HG02763 (cell line): ENCODE measurements around the gene TBL1XR1.

ENCODE experiments used
- ATAC-seq: cut with Tn5 transposase; IDR thresholded peaks from one replicate; pipeline ENCODE4 v1.9.1; 2021; ENCODE audit warnings: mild to moderate bottlenecking, moderate library complexity; ENCODE audit not compliant: unreplicated experiment

The TBL1XR1 gene

DNA sequence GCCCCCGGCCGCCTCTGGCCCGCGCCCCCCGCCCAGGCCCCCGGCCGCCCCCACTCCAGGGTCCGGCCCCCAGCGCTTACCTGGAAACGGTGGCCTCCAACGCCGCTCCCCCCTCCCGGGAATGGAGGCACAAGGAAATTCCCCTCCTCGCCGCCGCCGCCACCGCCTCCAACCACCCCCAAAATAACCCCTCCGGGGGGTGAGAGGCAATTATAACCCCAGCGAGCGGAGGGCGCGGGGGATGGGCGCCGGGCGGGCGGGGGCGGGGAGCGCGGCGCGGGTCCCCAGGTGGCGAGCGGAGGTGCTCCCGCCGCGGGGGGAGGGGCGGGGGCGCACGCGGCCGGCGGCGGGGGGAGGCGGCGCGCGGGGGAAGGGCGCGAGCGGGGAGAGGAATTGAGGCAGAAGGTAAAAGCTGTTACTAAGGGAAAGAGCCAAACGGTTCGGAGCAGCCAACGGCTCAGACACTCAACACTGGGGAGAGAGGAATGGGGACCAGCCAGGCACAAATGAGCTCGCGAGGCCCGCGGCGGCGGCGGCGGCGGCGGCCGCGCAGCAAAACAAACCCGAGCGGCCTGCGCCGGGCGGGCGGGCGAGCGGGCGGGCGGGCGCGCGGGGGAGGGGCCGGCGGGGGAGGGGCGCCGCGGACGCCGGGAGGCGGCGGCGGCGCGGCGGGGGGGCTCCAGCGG, at the start of gene TBL1XR1:
Gene TBL1XR1 (minus strand): TSS at position 442 of the 686 bp plus-strand sequence. CDS start 132,505 bp downstream, outside the sequence.
- peak; percentile 49 for ATAC-seq

GRCh38 chr3:177245250-177245649, 48.0 kb upstream of the TBL1XR1 start:
- ATAC-seq: no peak

DNA sequence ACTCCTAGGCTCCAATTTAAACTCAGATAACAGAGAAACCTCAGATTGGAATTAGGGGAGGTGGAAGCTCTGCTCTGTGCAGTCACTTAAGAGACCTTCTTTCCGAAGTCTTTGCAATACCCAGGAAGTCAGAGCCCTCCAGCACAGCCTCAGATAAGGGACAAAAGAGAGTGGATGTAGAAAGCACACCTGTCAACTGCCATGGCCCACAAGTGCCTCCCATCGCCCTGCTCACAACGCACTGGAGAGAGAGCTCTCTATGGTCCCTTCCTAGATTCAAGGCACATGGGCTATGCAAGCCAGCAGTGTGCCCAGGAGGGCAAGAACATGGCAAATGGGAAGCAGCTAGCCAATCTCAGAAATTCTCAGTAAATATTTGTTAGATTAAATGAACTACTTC, 47.3 kb upstream of the TBL1XR1 start:
- no peak for ATAC-seq

- ATAC-seq: no peak
Observed at GRCh38 chr3:177238686-177239216, 41.5 kb upstream of the TBL1XR1 start.

- ATAC-seq: no peak
Observed at GRCh38 chr3:177237206-177237605, 39.9 kb upstream of the TBL1XR1 start.

- no peak for ATAC-seq
Observed at GRCh38 chr3:177236704-177237103, 39.4 kb upstream of the TBL1XR1 start.

DNA sequence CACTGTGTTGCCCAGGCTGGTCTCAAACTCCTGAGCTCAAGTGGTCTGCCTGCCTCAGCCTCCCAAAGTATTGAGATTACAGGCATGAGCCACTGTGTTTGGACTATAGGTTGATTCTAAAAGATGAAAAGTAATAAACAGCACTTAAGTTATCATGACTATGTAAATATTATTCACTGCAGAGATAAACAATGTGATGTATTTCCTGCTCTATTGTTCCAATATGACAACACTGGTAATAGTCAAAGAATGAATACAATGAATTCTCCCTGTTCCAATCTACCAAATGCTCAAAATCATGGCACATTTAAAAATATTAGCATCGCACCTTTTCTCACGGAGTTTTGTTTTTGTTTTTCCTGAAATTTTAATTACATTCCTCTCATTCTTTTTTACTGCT, 36.8 kb upstream of the TBL1XR1 start:
- no peak for ATAC-seq

DNA sequence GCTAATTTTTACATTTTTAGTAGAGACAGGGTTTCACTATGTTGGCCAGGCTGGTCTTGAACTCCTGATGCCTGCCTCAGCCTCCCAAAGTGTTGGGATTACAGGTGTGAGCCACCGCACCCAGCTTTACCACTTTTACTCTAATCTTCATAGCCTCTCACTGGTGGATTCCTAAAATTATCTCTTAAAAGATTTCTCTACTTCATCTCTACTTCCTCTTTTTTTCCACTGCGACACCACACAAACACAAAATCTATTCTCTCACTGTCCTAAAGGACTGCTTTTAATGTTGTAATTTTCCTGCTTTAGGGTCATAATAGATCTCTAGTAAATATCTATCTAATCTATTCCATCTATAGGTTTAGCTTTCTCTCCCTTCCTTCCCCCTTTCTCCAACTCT, 34.0 kb upstream of the TBL1XR1 start:
- no peak for ATAC-seq

GRCh38 chr3:177230641-177231040, 33.4 kb upstream of the TBL1XR1 start:
- no peak for ATAC-seq

GRCh38 chr3:177229791-177230190, 32.5 kb upstream of the TBL1XR1 start:
- ATAC-seq: no peak

DNA sequence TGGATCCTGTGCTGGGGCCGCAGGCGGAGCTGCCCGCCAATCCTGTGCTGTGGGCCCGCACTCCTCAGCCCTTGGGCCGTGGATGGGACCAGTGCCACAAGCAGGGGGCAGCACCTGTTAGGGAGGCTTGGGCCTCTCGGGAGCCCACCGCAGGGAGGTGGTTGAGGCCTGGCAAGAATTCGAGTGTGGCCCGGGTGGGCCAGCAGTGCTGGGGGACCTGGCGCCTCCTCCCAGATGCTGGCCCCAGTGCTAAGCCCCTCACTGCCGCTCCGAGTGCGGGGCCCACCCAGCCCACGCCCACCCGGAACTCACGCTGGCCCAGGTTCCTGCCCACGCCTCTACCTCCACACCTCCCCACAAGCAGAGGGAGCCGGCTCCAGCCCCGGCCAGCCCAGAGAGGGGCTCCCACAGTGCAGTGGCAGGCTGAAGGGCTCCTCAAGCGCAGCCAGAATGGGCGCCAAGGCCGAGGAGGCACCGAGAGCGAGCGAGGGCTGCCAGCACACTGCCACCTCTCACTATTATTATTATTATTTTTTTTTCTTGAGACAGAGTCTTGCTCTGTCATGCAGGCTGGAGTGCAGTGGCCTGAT, 31.4 kb upstream of the TBL1XR1 start:
- ATAC-seq: no peak

GRCh38 chr3:177224414-177224813, 27.1 kb upstream of the TBL1XR1 start:
- no peak for ATAC-seq

DNA sequence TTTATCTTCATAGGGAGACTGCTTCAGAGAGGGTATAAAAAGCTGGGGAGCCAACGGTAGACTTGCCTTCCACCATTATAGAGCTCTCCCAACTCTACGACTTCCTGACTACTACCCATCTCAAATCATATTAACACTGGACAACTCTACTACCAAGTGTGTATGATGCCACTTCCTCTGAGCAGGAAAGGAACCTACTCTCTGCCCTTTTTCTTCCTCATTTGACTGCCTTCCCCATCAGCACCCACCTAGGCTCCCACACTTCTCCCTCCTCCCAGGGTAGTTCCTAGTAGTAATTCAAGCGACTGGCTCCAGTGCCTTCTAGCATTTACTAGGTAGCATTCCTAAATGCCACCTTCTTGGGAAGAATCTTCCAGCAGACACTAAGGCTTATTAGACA, 24.5 kb upstream of the TBL1XR1 start:
- ATAC-seq: no peak

DNA sequence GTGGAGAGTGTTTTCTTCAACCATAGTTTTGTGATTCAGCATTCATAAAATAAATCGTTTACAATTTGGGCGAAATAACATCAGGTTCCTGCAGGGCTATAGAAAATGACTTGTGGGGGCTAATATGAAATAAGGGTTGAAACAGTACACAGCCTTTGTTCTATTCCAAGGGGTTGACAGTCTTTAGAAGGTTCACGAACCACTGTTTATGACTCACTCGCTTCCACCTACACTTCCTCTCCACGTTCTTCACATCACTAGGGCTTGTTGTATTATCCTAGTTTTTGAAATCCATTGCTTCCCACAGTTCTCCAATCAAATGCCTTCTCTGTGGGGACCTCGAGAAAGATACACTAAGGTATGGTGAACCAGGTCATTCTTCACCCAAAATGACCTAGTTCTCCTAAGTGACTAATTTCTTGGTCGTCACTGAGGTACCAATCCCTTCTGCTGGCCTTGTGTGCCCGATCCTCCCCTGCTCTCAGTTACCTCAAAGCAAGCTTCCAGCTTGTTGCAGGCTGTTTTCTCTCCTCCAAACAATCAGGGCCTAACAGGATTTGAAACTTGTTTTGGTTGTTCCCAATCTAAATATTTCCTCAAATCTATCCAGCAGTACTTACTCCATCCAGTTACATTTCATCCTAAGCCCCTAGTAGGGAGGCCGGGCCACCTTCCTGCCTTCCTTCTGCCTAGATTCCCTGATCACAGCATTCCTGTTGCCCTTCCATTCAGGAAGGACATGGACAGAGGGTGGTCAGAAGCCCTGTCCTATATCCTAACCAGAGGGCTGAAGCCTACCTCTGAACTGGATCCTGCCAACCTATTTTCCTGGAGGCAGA, 23.1 kb upstream of the TBL1XR1 start:
- ATAC-seq: no peak

- no peak for ATAC-seq
Observed at GRCh38 chr3:177213801-177214535, 16.7 kb upstream of the TBL1XR1 start.

DNA sequence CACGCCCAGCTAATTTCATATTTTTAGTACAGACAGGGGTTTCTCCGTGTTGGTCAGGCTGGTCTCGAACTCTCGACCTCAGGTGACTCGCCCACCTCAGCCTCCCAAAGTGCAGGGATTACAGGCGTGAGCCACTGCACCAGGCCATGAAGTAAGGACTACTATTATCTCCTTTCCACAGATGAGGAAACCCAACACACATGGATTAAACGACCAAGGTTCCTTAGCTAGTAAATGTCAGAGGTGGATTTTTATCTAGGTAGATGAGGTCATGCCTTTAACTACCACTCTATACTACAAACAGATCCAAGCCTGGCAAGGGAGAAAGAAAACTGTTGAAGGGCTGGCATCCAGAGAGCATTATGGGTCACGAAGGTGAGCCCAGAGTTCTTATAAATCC, 15.5 kb upstream of the TBL1XR1 start:
- no peak for ATAC-seq

DNA sequence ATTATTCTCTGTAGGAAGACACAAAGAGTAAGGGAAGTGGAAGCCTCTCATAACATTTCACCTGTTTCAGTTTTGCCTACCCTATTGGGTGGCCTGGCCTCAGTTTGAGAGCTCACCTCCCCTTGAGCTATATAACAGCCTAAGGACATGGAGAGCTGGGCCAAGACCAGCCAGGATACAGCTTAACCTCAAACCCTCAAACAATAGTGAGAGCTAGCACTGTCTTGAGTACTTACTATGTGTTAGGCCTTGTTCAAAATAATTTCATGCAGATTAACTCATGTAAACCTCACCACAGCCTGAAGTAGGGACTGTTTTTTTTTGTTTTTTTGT, 15.0 kb upstream of the TBL1XR1 start:
- no peak for ATAC-seq

DNA sequence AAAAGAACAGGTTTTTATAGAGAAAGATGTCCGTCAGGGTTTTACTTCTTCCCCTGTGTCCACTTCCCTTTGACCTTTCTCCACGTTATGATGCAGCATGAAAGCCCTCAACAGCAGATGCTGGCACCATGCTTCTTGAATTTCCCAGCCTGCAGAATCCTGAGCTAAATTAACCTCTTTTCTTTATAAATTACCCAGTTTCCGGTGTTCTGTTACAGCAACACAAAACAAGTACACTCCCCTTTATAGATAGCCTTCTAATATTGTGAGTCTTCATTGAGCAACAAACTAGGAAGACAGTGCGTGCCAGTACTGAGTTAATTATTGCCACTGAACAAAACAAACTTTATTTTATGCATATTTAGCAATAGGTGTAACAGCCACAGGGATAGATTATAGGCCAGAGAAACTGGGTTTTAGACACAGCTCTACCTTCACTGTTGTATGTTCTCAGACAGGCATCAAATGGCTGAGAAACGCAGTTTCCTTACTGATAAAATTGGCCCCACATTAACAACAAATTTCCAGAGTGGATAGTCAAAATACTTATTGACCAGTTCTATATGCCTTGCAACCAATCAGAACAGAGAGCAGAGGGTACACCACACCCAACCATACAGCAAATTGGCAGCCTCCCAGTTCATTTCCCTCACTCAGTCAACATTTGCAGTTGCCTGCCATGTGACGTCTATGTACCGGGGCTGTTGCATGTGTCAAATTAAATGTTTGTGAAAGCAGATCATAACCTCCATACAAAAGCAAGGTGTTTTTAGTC, 14.4 kb upstream of the TBL1XR1 start:
- ATAC-seq: no peak

DNA sequence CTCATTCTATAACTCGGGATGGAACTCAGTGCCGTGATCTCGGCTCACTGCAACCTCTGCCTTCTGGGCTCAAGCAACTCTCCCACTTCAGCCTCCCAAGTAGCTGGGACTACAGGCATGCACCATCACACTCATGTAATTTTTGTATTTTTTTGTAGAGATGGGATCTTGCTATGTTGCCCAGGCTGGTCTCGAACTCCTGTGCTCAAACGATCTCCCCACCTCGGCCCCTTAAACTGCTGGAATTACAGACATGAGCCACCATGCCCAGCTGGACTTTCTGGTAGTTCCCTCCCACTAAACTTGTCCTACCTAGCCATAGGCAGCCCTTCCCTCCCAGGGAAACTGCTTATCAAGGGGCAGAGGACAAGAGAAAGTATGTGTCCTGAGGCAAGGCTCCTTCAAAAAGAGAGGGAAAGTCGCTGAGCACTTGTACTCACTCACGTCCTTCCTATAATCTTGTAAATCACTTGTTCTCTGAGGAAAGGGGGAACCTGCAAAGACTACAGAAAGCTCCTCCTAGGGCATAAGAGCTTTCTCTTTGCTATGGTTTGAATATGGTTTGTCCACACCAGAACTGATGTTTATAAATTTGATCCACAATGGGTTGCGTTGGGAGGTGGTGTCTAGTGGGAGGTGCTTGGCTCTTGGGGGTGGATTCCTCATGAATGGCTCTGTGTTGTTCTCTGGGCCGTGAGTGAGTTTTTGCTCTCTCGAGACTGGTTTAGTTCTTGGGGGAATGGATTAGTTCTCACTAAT, 13.6 kb upstream of the TBL1XR1 start:
- ATAC-seq: no peak

GRCh38 chr3:177209509-177209908, 12.2 kb upstream of the TBL1XR1 start:
- no peak for ATAC-seq
